22Rv1 (cell line): ENCODE data around the gene LIMCH1.
"Not testable (repeated sequence)": the region's sequence is repeated elsewhere in the genome, so short reads cannot be mapped to it uniquely, and the experiment has no call there.

Source experiments
- H3K27ac ChIP-seq: fragments of 450-650 bp; 2 replicates; pipeline ENCODE4 v1.5.1; 2017
- CTCF ChIP-seq: fragments of 450-650 bp; IDR thresholded peaks from 2 replicates; pipeline ENCODE4 v1.5.1; 2017; ENCODE audit warnings: mild to moderate bottlenecking
- ZFX ChIP-seq: fragments of 450-650 bp; IDR thresholded peaks from 2 replicates; pipeline ENCODE4 v1.6.1; 2017; ENCODE audit warnings: antibody characterized with exemption, borderline replicate concordance

Gene LIMCH1

GRCh38 chr4:41731569-41732126 is 193.7 kb downstream of the LIMCH1 start:
- no peak overlapping the region for H3K27ac ChIP-seq
- no peak for TF ChIP-seq ZFX
- TF ChIP-seq CTCF, result no peak

- TF ChIP-seq CTCF (no peak), ZFX (no peak)
Measured at GRCh38 chr4:41734371-41734770, 196.4 kb downstream of the LIMCH1 start.

GRCh38 chr4:41737491-41737890 is 199.5 kb downstream of the LIMCH1 start:
- not testable (repeated sequence) for H3K27ac ChIP-seq

More at GRCh38 chr4:41734371-41734770, 196.4 kb downstream of the LIMCH1 start:
- no peak overlapping the region for H3K27ac ChIP-seq

- no peak overlapping the region for H3K27ac ChIP-seq
- no peak for TF ChIP-seq CTCF
- no peak for TF ChIP-seq ZFX
Measured at GRCh38 chr4:41741354-41741753, 203.4 kb downstream of the LIMCH1 start.

- TF ChIP-seq ZFX, result no peak
- H3K27ac ChIP-seq, result no peak overlapping the region
Measured at GRCh38 chr4:41744572-41745291, 206.8 kb downstream of the LIMCH1 start.

- no peak overlapping the region for H3K27ac ChIP-seq
- TF ChIP-seq CTCF (no peak), ZFX (no peak)
Measured at GRCh38 chr4:41745292-41746024, 207.5 kb downstream of the LIMCH1 start.

- TF ChIP-seq ZFX, result no peak
- TF ChIP-seq CTCF, result no peak
- H3K27ac ChIP-seq, result no peak overlapping the region
Measured at GRCh38 chr4:41746025-41746439, 208.1 kb downstream of the LIMCH1 start.

- H3K27ac ChIP-seq, result no peak overlapping the region
- no peak for TF ChIP-seq ZFX
- no peak for TF ChIP-seq CTCF
Measured at GRCh38 chr4:41746440-41747229, 208.7 kb downstream of the LIMCH1 start.
